A673 (cell line): ENCODE results near the gene MPZL1.

Source experiments
- CTCF ChIP-seq: fragments of 300-800, 200-600 bp; sonication (generic); conservative IDR thresholded peaks from 2 replicates; pipeline ENCODE4 v1.5.1; 2017; ENCODE audit warnings: low read depth, mild to moderate bottlenecking, antibody characterized with exemption, low read length, moderate library complexity, mixed read lengths
- EZH2 ChIP-seq: fragments of 200-600 bp; sonication (generic); IDR thresholded peaks from 2 replicates; pipeline ENCODE4 v1.6.1; 2017; ENCODE audit warnings: borderline replicate concordance, low read depth, mild to moderate bottlenecking, mixed read lengths, antibody characterized with exemption, low read length; ENCODE audit not compliant: poor library complexity, severe bottlenecking

GRCh38 chr1:167750641-167751040, 28.9 kb downstream of the MPZL1 start:
- TF ChIP-seq EZH2 (no peak), CTCF (no peak)
